ENCODE measurements around the gene RCL1. TPM values are rescaled to one million over a fixed set of nuclear protein-coding genes. Genes with fewer than 3 reads are reported as not detected.

Gene RCL1
- polyA plus RNA-seq, 1 of the 3 experiments (the other 2 are of a cell fraction): 18.4 TPM

GRCh38 chr9:4842734-4843133 is 50.0 kb downstream of the RCL1 start:
- TF ChIP-seq CHD2 (IDR thresholded peaks at IDR 0.05; ENCODE audit: low read length, partially characterized antibody) (no peak), RAD21 (IDR thresholded peaks at IDR 0.05; ENCODE audit: low read length) (no peak), FOXJ3 (CRISPR knock-in tag; IDR thresholded peaks at IDR 0.05) (no peak), TEAD4 (IDR thresholded peaks at IDR 0.05; ENCODE audit: borderline replicate concordance, insufficient read depth) (no peak), MEF2A (IDR thresholded peaks at IDR 0.05; ENCODE audit: borderline replicate concordance, low read depth) (no peak), YY1 (IDR thresholded peaks at IDR 0.05; ENCODE audit: low read depth) (no peak), PBX3 (IDR thresholded peaks at IDR 0.05) (no peak), IRF3 (IDR thresholded peaks at IDR 0.05; ENCODE audit: low read depth, low read length) (no peak)
- TF ChIP-seq, protein P1, sequence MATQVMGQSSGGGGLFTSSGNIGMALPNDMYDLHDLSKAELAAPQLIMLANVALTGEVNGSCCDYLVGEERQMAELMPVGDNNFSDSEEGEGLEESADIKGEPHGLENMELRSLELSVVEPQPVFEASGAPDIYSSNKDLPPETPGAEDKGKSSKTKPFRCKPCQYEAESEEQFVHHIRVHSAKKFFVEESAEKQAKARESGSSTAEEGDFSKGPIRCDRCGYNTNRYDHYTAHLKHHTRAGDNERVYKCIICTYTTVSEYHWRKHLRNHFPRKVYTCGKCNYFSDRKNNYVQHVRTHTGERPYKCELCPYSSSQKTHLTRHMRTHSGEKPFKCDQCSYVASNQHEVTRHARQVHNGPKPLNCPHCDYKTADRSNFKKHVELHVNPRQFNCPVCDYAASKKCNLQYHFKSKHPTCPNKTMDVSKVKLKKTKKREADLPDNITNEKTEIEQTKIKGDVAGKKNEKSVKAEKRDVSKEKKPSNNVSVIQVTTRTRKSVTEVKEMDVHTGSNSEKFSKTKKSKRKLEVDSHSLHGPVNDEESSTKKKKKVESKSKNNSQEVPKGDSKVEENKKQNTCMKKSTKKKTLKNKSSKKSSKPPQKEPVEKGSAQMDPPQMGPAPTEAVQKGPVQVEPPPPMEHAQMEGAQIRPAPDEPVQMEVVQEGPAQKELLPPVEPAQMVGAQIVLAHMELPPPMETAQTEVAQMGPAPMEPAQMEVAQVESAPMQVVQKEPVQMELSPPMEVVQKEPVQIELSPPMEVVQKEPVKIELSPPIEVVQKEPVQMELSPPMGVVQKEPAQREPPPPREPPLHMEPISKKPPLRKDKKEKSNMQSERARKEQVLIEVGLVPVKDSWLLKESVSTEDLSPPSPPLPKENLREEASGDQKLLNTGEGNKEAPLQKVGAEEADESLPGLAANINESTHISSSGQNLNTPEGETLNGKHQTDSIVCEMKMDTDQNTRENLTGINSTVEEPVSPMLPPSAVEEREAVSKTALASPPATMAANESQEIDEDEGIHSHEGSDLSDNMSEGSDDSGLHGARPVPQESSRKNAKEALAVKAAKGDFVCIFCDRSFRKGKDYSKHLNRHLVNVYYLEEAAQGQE (IDR thresholded peaks at IDR 0.05; ENCODE audit: low read depth, low read length): no peak
- TF ChIP-seq, protein P2, sequence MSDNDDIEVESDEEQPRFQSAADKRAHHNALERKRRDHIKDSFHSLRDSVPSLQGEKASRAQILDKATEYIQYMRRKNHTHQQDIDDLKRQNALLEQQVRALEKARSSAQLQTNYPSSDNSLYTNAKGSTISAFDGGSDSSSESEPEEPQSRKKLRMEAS (IDR thresholded peaks at IDR 0.05; ENCODE audit: low read depth): no peak
- TF ChIP-seq, protein P3, sequence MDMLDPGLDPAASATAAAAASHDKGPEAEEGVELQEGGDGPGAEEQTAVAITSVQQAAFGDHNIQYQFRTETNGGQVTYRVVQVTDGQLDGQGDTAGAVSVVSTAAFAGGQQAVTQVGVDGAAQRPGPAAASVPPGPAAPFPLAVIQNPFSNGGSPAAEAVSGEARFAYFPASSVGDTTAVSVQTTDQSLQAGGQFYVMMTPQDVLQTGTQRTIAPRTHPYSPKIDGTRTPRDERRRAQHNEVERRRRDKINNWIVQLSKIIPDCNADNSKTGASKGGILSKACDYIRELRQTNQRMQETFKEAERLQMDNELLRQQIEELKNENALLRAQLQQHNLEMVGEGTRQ (IDR thresholded peaks at IDR 0.05; ENCODE audit: borderline replicate concordance, low read depth, low read length): no peak
- H2AFZ ChIP-seq (ENCODE audit: low read depth): no peak overlapping the region
- no peak overlapping the region for H3K4me2 ChIP-seq
- no peaks in the 10 kb centered on the region for H4K20me1 ChIP-seq (ENCODE audit: insufficient read depth)
- peaks cover 0 to 3% of the 10 kb centered on the region in 2 experiments; a peak in 1 of 4 replicates for H3K4me1 ChIP-seq (ENCODE audit: control insufficient read depth in 1 of 2, insufficient read depth in 2 of 2, low read depth in 1 of 2, low read length in 1 of 2)
- ChIA-PET CTCF (interaction anchor here (1.0 to 1.1 kb wide), 2 partner anchors 8 to 19 kb away, joined by 3 read pairs; no protein-coding TSS in a partner anchor), POLR2A (no interaction called here)
- H3K79me2 ChIP-seq (ENCODE audit: insufficient read depth): no peaks in the 10 kb centered on the region; the same call in 1 of the 2 replicates
- no peak overlapping the region for H3K9ac ChIP-seq
- no peak for DNase-seq
- peaks cover 5 to 66% of the 10 kb centered on the region in 2 experiments for H3K36me3 ChIP-seq (replicated peaks in 1 of 2; ENCODE audit: control insufficient read depth in 1 of 2, insufficient read depth in 2 of 2, low read length in 1 of 2)
- no peaks in the 10 kb centered on the region for H3K9me2 ChIP-seq
- H3K9me3 ChIP-seq: no peaks in the 10 kb centered on the region
- H3K27me3 ChIP-seq (ENCODE audit: insufficient read depth): no peaks in the 10 kb centered on the region
- no peak overlapping the region for H3K4me3 ChIP-seq (ENCODE audit: low read depth in 2 of 2, low read length in 1 of 2)
- no peaks in the 10 kb centered on the region for H3F3A ChIP-seq (replicated peaks; ENCODE audit: insufficient read depth)
- 98% methylated on average over 4 of the region's 4 CpGs for WGBS (ENCODE audit: low lambda C conversion rate)
- no peak overlapping the region for H3K27ac ChIP-seq (ENCODE audit: low read depth in 2 of 2, low read length in 1 of 2)
